Femur (tissue), 1 donor: ENCODE measurements around the gene UBE3D.
"Not testable (repeated sequence)": the region's sequence is repeated elsewhere in the genome, so short reads cannot be mapped to it uniquely, and the experiment has no call there.

ENCODE experiments used
- DNase-seq: peaks from one replicate; pipeline ENCODE4 v3.0.0-alpha.2; 2017

Gene UBE3D

GRCh38 chr6:82970839-82971238 lies 94.8 kb downstream of the UBE3D start:
- no peak for DNase-seq

DNA sequence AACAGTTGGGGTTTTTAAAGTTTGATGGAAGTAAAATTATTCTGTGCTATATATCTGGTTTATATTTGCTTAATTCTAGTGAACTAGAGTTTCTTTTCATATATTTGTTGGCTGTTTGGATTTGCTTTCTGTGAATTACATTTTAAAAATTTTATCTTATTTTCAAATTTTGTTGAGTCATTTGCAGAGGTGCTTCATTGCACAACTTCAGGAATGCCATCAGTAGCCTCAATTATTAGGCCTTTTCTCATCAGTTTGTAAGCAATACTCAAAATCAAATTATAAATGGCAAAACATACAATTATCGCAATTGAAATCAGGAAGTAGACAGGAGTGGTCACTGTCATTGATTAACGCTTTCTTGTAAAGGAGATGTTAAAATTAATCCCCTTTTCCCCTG lies 96.9 kb downstream of the UBE3D start:
- no peak for DNase-seq

DNA sequence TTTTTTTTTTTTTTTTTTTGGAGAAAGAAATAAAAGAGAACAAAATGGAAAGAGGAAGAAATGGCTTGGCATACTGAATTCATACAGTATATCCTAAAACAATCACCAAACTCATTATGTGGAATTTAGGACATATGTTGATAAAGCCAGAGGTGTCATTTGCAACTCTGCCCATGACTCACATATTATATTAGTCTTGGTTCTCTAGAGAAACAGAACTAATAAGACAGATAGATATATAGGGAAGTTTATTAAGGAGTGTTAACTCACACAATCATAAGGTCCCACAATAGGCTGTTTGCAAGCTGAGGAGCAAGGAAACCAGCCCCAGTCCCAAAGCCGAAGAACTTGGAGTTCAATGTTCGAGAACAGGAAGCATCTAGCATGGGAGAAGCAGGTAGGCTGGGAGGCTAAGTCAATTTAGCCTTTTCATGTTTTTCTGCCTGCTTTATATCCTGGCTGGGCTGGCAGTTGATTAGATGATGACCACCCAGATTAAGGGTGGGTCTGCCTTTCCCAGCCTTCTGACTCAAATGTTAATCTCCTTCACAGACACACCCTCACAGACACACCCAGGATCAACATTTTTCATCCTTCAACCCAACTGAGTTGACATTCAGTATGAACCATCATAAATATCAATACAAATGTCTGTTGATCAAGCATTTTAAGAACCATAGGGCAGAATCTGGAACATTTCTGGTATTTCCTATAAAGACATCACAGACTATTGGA lies 102.3 kb downstream of the UBE3D start:
- DNase-seq, result no peak

DNA sequence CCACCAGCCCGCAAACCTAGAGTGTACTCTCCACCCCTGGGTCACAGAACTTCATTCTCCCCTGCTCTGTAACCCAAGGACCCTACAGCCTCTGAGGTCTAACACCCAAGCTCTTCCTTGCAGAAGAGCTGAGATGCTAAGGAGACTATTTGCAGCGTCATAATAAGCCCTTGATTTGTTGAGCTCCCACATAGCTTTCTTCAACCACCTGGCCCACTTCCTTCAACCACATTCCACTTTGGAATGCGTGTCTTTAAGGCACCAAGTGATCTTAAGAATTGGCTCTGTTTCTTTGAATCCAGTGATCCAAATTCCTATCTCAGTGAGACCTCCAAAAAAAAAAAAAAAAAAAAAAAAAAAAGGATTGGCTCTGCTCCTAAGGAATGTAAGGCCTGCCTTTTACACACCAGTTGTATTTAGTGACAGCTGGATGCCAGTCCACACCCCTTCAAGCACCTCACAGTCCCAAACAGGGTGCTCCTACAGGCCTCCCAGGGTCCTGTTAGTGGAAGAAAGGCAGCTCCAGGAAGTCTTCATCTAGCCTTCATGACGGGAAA lies 106.2 kb downstream of the UBE3D start:
- no peak for DNase-seq

- DNase-seq, result no peak
Observed at GRCh38 chr6:82958551-82958950, 107.1 kb downstream of the UBE3D start.

DNA sequence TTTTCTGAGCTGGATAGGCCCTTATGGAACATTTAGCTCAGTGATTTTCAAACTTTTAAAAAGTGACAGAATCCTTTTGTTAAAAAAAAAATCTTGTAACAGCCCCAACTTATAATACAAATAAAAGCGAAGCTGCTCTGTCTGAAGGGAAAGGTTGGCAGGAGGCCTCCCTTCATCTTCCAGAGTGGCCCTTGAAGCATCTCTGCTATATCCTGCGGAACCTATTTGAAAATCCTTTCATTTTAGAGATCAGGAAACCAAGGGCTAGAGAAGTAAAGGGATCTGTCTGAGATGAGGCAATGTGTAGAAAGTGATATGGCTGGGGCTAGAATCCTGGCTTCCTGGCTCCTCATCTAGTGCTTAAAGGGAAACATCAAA lies 107.8 kb downstream of the UBE3D start:
- DNase-seq, result no peak

DNA sequence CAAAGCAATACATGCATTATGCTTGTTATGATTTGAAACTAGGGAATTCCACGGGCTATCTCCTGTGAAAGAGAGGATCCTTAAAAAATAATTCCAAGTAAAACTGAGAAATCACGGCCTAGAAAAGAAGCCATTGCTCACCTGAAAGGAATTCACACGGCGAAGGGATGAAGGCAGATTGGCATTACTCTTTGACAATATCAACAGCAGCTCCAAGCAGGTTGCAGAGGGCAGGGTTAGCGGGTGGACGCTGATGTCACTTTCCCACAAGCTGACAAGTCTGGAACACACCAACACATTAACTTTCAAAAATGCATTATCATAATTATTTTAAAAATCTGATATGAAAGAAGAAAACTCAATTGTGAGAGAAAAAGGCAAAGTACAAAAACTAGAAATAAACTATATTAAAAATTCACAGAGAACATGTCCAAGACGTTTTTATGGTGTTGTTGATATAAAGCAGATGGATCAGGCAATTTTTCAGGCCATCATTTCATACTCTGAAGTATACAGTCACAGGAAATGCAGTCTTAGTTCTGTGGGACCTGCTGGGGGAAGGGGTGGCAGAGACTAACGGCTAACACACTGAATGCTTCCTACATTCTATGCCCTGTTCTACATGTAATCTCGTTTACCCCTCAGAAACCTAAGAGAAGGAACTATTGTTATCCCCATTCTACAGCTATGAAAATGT lies 108.3 kb downstream of the UBE3D start:
- DNase-seq, result no peak

GRCh38 chr6:82955841-82956240 lies 109.8 kb downstream of the UBE3D start:
- DNase-seq, result no peak

GRCh38 chr6:82954937-82955577 lies 110.6 kb downstream of the UBE3D start:
- DNase-seq, result no peak

GRCh38 chr6:82954356-82954755 lies 111.3 kb downstream of the UBE3D start:
- DNase-seq, result no peak

DNA sequence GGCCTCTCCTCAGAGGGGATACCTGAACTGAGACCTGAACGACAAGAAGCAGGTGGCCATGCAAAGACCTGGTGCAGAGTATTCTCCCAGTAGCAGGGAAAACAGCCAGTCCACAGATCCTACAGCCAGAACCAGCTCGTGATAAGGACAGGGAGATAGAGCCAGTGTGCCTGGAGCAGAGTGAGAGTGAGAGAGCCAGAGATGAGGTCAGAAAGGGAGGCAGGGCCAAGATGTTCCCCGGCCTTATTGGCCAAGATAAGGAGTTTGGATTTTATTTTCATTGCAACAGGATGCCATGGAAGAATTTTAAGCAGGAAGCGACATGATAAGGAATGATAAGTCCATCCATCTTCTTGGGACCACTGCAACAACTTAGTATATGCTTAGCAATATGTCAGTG lies 111.8 kb downstream of the UBE3D start:
- DNase-seq, result no peak

DNA sequence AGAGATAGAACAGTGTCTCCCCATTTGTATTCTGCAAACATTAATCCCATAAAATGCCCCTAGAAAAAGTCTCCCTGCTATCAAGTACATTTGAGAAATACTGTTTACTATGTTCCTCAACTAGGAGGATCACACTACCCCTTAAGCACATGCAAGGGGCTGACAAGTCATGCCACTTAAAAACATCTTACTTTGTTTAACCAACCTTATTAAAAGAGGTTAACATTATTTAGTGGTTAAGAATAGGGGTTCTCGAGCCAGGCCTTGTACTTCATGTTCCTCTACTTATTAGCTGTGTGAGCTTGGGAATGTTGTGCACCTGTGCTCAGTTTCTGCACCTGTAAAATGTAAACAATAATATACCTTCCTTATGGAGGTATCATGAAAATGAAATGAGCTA lies 113.7 kb downstream of the UBE3D start:
- no peak for DNase-seq

DNA sequence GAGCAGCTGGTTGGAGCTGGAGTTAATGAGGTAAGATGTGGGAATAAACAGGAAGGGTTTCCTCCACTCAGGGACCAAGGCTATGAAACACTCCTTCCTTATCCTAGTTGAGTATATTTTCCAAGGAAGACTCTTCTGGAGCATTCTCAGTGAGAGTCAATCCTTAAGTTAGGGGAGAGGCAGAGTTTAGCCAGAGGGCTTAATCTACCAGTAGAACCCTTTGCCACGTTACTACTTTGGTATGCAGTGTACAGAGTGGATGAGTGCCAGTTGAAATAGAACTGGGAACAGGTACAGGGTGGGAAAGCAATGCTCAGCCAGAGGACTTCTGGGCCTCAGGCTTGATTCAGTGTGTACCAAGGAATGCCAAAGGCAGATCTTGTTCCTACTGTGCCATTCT lies 114.3 kb downstream of the UBE3D start:
- DNase-seq, result no peak

DNA sequence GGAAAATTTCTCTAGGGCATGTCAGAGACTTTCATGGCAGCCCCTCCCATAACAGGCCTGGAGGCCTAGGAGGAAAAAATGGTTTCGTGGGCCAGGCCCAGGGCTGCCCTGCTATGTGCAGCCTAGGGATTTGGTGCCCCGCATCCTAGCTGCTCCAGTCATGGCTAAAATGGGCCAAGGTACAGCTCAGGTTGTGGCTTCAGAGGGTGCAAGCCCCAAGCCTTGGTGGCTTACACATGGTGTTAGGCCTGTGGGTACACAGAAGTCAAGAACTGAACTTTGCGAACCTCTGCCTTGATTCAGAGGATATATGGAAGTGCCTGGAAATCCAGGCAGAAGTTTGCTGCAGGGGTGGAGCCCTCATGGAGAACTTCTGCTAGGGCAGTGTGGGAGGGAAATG lies 134.7 kb downstream of the UBE3D start:
- DNase-seq, result not testable (repeated sequence)

DNA sequence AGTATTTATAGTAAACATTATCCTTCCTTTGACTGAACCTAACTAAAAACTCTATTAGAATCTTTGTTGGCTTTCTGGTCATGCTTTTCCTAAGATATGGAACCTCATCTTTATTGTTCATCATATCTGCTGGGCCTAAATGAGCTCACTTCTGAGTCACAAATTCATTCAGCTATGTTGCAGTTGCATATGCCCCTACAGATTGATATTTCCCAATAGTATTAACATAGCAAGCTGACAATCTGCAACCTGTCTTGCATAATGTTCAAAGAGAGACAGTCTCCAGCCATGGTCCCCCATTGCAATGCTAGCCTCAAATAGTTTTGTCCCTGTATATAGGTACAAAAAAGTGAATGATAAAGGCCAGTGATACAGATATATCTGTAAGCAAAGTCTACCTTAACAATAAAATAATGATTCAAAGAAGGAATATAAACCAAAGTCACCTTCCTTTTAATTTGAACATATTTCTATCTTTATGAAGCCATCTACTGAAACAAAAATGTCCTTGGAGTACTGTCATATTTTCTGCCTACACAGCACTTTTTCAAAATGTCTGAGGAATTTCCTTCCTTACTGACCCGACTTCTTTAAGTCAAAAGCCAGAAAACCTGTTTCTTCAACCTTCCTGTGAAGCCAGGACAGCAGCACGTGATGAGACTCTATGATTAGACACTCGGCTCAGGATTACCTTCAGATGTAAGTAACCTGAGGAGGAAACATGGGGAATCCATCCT lies 140.7 kb downstream of the UBE3D start:
- no peak for DNase-seq

DNA sequence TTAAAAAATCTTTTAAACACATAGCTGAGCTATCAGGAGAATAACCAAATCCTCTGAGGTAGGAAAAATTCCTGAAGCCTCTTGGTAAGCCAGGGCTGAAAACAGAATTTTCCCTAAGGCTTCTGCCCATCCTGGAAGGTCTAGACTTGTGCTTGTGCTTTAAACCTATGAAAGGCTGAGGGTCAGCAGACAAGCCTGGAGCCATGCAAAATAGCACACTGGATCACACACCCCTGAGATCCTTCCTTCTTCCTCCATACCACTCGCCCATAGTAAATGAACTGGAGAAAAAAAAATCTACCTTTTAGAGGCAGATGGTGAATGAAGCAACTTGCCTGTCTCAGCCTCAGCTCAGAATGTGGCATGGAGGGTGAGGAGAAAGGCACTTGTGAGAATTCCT lies 144.4 kb downstream of the UBE3D start:
- no peak for DNase-seq

DNA sequence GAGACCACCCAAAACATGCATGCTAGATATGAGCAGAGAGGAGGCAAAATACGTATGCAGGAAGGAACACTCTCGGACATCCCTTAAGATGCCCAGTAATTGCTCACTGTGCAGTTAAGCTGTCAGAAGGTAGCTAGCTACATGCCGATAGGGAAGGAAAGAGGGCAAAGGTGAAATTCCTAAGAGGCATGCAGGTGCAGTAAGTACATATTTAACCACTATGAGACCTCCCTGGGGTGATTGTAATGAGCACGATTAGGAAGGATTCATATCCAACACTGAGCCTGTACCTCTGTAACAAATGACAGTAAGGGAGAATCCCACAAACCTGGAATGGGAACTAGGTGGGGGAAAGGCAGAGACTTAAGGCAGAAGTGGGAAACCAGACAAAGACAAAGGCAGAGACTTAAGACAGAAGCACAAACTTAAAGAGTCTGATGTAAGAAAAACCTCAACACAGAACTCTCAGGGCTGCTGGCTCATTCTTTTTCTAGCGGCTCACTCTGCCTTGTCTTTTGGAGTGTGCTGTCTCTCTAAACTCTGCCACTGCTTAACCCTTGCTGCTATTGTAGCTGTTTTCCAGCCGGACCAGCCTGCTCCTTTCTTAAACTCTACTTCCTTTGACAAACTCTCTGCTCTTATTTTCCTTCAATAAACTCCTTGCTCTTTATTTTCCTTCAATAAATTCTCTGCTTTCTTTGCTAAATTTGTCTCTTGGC lies 148.1 kb downstream of the UBE3D start:
- DNase-seq, result no peak

- DNase-seq, result no peak
Observed at GRCh38 chr6:82915666-82916065, 150.0 kb downstream of the UBE3D start.

- DNase-seq, result no peak
Observed at GRCh38 chr6:82914511-82914910, 151.1 kb downstream of the UBE3D start.

- DNase-seq, result no peak
Observed at GRCh38 chr6:82910820-82911219, 154.8 kb downstream of the UBE3D start.

DNA sequence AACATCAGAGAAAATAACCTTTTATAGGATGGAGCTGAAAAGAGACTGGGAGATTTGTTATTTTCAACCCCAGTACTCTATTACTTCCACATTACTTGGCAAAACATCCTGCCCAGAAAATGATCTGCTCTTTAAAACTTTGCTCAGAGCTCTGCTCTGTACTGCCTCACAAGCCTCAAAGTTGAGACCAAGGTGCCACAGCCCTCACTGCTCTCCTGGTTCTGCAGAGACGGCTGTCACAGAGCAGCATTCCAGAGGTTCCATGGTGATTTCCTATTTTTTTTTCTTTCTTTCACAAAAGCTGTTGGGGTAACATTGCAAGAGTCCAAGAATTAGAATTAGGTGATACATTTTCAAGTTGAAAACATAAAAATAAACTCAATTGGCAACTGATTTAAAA lies 155.2 kb downstream of the UBE3D start:
- DNase-seq, result no peak

DNA sequence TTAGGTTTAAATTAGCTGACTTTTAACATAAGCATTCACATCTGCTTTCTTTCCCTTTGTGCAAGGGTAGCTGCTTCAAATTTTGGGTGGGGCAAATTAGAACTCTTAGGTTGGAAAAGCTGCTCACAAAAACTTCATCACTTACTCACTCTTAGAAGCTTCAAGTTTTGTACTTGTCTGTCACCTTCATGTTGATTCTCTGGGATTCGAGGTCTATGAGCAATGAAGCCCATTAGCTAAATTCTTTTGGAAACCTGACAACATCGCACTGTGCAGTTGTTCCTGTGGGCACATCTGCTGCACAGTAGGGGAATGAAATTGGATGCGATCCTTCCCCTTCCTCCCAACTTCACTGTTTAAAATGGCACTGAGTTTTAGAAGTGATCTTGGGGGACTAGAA lies 156.1 kb downstream of the UBE3D start:
- DNase-seq, result no peak

GRCh38 chr6:82908661-82909060 lies 157.0 kb downstream of the UBE3D start:
- DNase-seq, result no peak
